HG03025 (cell line): ENCODE measurements around the gene LRRC51.
"Not testable (repeated sequence)": the region's sequence is repeated elsewhere in the genome, so short reads cannot be mapped to it uniquely, and the experiment has no call there.

Experiments used
- ATAC-seq: cut with Tn5 transposase; IDR thresholded peaks from one replicate; pipeline ENCODE4 v1.9.1; 2021; ENCODE audit warnings: mild to moderate bottlenecking, moderate library complexity; ENCODE audit not compliant: unreplicated experiment, low FRiP score

The LRRC51 gene

DNA sequence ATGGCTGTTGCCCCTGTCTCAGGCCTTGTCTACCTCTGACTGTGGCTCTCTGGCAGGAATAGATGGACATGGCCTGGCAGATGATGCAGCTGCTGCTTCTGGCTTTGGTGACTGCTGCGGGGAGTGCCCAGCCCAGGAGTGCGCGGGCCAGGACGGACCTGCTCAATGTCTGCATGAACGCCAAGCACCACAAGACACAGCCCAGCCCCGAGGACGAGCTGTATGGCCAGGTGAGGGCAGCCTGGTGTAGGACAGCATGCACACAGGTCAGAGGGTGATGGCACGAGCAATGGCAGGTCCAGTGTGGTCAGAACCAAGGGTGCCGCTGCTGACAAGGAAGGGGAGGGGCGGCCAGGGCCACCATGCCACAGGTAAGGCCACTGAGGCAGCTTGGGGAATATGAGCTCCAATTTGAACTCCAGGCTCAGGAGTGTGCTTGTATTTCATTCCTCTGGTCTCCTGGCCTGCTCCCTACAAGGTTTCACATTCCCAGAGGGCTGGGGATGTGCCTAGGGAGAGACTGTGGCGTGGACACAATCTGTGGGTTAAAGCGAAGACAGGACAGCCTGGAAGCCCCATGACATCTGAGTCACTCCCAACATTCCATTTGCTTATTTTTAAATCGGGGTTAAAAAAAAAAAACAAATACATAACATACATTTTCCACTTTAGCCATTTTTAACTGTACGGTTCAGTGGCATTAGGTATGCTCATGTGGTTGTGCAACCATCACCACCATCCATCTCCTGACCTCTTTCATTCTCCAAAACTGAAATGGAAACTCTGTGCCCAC, 55.4 kb downstream of the LRRC51 start:
- ATAC-seq = no peak

- ATAC-seq = no peak
Observed at GRCh38 chr11:72136684-72137262, 56.1 kb downstream of the LRRC51 start.

GRCh38 chr11:72138821-72139390, 58.3 kb downstream of the LRRC51 start:
- ATAC-seq = no peak

- ATAC-seq = no peak
Observed at GRCh38 chr11:72139500-72139899, 58.9 kb downstream of the LRRC51 start.

DNA sequence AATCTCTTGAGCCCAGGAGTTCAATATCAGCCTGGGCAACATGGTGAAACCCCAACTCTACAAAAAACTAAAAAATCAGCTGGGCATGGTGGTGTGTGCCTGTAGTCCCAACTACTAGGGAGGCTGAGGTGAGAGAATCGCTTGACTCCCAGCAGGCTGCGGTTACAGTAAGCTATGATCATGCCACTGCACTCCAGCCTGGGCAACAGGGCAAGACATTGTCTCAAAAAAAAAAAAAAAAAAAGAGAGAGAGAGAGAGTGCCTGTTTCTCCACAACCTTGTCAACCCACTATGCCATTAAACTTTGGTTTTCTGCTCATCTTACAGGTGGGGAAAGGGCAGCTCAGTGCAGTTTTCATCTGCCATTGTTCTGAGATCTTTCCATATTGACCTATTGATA, 60.0 kb downstream of the LRRC51 start:
- no peak for ATAC-seq

- ATAC-seq = no peak
Observed at GRCh38 chr11:72141066-72141465, 60.4 kb downstream of the LRRC51 start.

- ATAC-seq = not testable (repeated sequence)
Observed at GRCh38 chr11:72142086-72142485, 61.4 kb downstream of the LRRC51 start.

DNA sequence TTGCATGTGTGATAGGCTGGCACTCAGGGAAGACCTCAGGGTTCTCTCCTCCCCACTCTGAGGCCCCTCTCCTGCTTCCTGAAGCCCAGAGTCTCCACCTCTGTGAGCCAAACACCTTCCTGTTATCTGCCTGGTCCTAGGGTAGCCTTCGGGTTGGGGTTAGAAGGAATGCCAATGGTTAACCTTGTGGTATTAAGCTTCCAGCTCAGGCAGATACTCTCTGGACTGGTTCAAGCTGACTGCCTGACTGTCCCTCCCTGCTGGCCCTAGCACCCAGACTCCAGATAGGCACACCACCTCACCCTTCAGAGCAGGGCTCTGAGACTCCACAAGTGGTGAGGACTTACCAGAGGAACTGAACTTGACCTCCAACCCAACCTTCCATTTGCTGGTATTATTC, 61.9 kb downstream of the LRRC51 start:
- ATAC-seq = not testable (repeated sequence)

- ATAC-seq = no peak
Observed at GRCh38 chr11:72144807-72145565, 64.3 kb downstream of the LRRC51 start.
